8988T (cell line): ENCODE results near the gene NDUFB1.

Experiments
- DNase-seq: peaks from one replicate; pipeline ENCODE4 v3.0.0; 2011

The NDUFB1 gene

DNA sequence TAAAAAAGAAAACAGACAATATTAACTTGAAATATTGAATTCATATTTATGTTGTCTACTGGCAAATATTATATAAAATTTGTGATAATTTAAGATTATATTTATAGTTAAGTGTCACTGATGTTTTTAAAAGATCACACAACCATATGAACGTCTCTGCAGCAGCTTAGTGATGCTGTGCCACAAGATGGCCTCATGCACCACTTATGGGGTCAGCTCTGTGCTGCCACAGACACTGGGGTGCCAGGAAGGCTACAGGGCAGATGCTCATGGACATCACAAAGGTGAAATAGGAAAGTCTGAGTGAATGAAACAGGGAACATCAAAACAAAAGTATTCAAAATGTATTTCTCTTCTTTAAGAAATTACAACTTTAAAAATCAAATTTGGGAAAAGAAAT, 28.2 kb downstream of the NDUFB1 start:
- DNase-seq = no peak

DNA sequence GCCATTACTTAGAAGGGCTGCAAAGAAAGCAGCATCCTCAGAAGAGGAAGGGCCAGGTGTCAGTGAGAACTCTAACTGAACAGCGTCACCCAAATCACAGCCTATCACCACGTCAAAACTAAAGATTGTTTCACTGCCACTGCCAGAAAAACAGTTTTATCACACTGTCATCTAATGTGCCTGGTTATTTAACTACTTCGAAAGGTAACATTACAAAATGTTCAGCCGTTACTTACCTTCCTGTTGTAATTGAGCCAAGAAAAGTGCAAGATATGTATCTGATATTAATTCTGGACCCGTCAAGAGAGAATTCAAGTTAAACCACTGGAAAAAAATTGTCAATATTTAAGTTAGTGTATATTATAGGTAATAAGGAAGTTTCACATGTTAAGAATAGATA, 33.0 kb downstream of the NDUFB1 start:
- DNase-seq = no peak

DNA sequence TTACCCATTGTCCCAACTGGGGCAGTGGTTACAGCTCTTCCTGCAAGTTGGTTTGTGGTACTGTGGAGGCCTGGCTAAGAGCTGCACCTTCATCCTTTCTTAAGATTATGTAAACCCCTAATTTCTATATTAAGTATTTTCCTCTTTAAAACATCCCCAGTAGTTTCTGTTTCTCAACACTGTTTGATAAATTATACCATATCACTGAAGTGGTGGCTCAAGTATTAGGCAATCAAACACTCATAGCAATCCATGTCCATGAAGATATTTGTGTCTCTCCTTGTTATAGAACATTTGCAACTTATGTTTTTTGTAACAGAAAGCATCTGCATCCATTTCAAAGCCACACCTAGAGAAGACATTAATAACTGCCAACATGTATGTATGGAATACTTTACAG, 47.0 kb downstream of the NDUFB1 start:
- DNase-seq = no peak
